Measurements from ENCODE around the gene EFCAB14. TPM values are rescaled to one million over a fixed set of nuclear protein-coding genes. Genes with fewer than 3 reads are reported as not detected.
A peak's percentile ranks its signal among the peaks of the same experiment; 100 is the strongest.
"Not testable (repeated sequence)": the region's sequence is repeated elsewhere in the genome, so short reads cannot be mapped to it uniquely, and the experiment has no call there.

EFCAB14 gene
- 43.3 and 57.8 TPM in 2 replicates for total RNA-seq (2014; rRNA removed; shearing (Covaris generic))

GRCh38 chr1:46718727-46719622, at the start of gene EFCAB14:
Gene EFCAB14, minus strand, starts transcription at chr1:46719114. Its CDS starts 1,027 bp downstream, at chr1:46718087.
- DNase-seq: peak; percentile 98
- Histone ChIP-seq H3K4me3 (ENCODE audit: insufficient read depth, low read depth, low read length) (peak within 1 kb of the TSS; percentile 98), H3K36me3 (replicated peaks; ENCODE audit: control insufficient read depth, insufficient read depth, low read length) (peaks cover 7% of the 10 kb centered on the region), H3K27me3 (ENCODE audit: control insufficient read depth, insufficient read depth, low read length) (no peaks in the 10 kb centered on the region; the same call in 1 of the 2 replicates)

DNA sequence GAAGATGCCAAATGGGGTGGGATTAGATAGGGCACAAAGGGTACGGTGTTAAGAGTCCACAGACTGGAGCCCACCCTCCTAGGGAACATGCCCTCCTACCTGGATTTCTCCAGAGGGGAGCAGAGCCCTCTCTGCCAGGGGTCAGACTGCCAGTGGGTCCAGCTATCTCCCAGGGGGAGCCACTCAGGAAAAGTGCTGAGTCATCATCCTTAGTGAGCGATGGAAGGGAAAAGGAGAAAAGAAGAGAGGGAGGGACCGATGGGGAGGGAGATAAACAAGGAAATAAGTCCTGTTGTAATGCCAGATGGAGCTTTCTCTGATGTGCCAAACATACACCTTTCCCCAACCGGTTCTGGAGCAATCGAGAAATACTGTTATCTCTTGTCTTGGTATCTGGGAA, 49.5 kb upstream of the EFCAB14 start:
- Histone ChIP-seq H3K36me3 (replicated peaks; ENCODE audit: control insufficient read depth, insufficient read depth, low read length) (no peaks in the 10 kb centered on the region), H3K4me3 (ENCODE audit: insufficient read depth, low read depth, low read length) (no peak overlapping the region), H3K27me3 (ENCODE audit: control insufficient read depth, insufficient read depth, low read length) (no peaks in the 10 kb centered on the region)
- DNase-seq: no peak

- Histone ChIP-seq H3K27me3 (ENCODE audit: control insufficient read depth, insufficient read depth, low read length) (no peaks in the 10 kb centered on the region), H3K4me3 (ENCODE audit: insufficient read depth, low read depth, low read length) (no peak overlapping the region), H3K36me3 (replicated peaks; ENCODE audit: control insufficient read depth, insufficient read depth, low read length) (no peaks in the 10 kb centered on the region)
- no peak for DNase-seq
These were observed 48.9 kb upstream of the EFCAB14 start for GRCh38 chr1:46767649-46768282.

DNA sequence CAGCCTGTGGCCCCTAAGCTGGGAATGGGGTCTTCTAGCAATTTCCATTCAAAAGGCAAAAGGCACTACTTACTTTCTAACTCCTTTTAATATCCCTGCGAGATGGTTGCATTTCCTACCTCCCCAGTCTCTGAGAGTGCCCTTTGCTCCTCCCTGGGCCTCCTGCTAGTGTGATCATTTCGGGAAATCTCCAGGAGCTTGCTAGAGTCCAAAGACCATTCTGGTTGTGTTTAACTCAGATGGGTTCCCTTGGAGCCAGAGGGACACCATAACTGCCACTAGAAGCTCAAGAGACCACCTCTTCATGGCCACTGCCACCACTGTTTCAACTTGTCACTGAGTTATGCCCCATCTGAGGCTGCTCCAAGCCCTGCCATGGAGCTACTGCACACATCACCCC, 45.5 kb upstream of the EFCAB14 start:
- Histone ChIP-seq H3K36me3 (replicated peaks; ENCODE audit: control insufficient read depth, insufficient read depth, low read length) (no peaks in the 10 kb centered on the region), H3K4me3 (ENCODE audit: insufficient read depth, low read depth, low read length) (no peak overlapping the region), H3K27me3 (ENCODE audit: control insufficient read depth, insufficient read depth, low read length) (no peaks in the 10 kb centered on the region)
- no peak for DNase-seq

DNA sequence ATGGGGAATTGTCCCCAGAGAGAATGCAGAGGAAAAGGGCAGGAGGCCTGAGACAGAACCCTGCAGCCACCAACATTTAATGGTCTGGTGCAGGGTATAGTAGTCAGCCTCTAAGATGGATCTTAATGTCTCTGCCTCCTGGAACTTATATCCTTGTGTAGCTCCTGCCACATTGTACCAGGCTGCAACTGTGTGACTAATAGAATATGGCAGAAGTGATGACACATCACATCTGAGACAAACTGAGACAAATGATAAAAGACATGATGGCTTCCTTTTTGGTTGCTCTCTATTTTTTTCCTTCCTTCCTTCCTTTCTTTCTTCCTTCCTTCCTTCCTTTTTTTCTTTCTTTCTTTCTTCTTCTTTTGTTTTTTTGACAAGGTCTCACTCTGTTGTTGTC, 42.8 kb upstream of the EFCAB14 start:
- Histone ChIP-seq H3K36me3 (replicated peaks; ENCODE audit: control insufficient read depth, insufficient read depth, low read length) (no peaks in the 10 kb centered on the region), H3K4me3 (ENCODE audit: insufficient read depth, low read depth, low read length) (no peak overlapping the region), H3K27me3 (ENCODE audit: control insufficient read depth, insufficient read depth, low read length) (no peaks in the 10 kb centered on the region)
- DNase-seq: no peak

DNA sequence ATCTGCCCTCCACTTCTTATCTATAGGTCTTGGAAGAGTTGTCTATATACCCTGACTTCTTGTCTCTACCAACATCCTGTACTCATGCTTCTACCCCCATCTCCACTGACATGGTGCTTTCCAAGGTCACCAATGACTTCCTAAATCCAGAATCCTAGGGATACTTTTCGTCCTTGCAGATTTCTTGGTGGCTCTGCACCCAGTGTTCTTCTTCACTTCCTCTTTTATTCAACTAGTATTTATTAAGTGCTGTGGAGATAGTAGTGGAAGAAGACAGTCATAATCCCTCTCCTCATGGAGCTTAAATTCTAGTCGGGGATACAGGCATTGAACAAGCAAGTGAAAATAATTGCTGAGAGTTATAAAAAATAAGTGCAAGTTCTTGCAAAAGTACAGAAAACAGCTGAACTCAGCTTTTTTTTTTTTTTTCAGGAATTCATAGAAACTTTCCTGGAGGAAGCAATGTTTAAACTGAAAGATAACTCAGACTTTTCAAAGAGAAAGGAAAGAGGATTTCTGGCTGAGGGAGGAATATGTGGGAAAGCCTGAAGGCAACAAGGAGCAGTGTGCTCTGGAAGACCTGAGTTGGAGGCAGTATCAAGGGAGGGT, 41.7 kb upstream of the EFCAB14 start:
- DNase-seq: no peak
- no peak overlapping the region for H3K4me3 ChIP-seq (ENCODE audit: insufficient read depth, low read depth, low read length)
- H3K36me3 ChIP-seq (replicated peaks; ENCODE audit: control insufficient read depth, insufficient read depth, low read length): no peaks in the 10 kb centered on the region
- no peaks in the 10 kb centered on the region for H3K27me3 ChIP-seq (ENCODE audit: control insufficient read depth, insufficient read depth, low read length)

GRCh38 chr1:46757956-46758528, 39.1 kb upstream of the EFCAB14 start:
- Histone ChIP-seq H3K36me3 (replicated peaks; ENCODE audit: control insufficient read depth, insufficient read depth, low read length) (no peaks in the 10 kb centered on the region), H3K4me3 (ENCODE audit: insufficient read depth, low read depth, low read length) (no peak overlapping the region), H3K27me3 (ENCODE audit: control insufficient read depth, insufficient read depth, low read length) (no peaks in the 10 kb centered on the region)
- no peak for DNase-seq

DNA sequence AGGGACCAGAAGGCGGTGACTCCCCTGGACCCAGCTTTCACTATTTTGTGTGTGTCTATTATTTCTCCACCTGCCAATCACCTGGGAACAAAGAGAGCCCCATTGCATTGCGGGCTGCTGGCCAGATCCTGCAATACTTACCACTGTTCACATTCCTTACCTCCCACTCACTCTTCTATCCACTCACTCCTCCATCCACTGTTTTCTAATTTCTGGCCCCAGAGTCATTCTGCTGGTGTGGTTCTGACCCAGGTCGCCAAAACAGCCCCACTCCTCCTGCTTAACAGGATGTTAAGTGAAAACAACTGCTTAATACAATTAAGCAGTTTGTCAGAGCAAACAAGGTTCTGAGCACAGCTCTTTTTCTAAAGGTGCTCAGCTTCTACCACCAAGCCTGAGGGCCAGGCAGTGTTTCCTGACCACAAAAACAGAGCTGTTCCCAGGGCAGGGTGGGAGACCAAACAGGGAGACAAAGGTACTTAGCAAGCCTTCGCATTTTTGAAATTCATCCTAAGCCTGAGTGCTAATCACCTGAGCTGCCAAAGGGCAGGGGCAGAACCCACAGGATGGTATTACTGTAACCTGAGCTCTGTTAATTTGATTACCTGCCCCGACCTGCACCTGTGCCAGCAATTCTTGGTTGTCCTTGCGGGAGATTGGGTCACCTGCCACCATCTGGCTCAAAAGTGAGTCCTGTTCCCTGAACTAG, 38.5 kb upstream of the EFCAB14 start:
- Histone ChIP-seq H3K4me3 (ENCODE audit: insufficient read depth, low read depth, low read length) (no peak overlapping the region), H3K36me3 (replicated peaks; ENCODE audit: control insufficient read depth, insufficient read depth, low read length) (no peaks in the 10 kb centered on the region)
- no peak for DNase-seq

GRCh38 chr1:46755121-46755520, 36.2 kb upstream of the EFCAB14 start:
- H3K36me3 ChIP-seq (replicated peaks; ENCODE audit: control insufficient read depth, insufficient read depth, low read length): no peaks in the 10 kb centered on the region
- H3K27me3 ChIP-seq (ENCODE audit: control insufficient read depth, insufficient read depth, low read length): no peaks in the 10 kb centered on the region; the same call in 1 of the 2 replicates
- no peak for DNase-seq
- H3K4me3 ChIP-seq (ENCODE audit: insufficient read depth, low read depth, low read length): no peak overlapping the region

More for the DNA sequence above, 38.5 kb upstream of the EFCAB14 start:
- no peaks in the 10 kb centered on the region; the same call in 1 of the 2 replicates for H3K27me3 ChIP-seq (ENCODE audit: control insufficient read depth, insufficient read depth, low read length)

- not testable (repeated sequence) for H3K27me3 ChIP-seq (ENCODE audit: control insufficient read depth, insufficient read depth, low read length); H3K4me3 ChIP-seq (ENCODE audit: insufficient read depth, low read depth, low read length); DNase-seq; H3K36me3 ChIP-seq (replicated peaks; ENCODE audit: control insufficient read depth, insufficient read depth, low read length)
These were observed 35.8 kb upstream of the EFCAB14 start for GRCh38 chr1:46754707-46755106.

DNA sequence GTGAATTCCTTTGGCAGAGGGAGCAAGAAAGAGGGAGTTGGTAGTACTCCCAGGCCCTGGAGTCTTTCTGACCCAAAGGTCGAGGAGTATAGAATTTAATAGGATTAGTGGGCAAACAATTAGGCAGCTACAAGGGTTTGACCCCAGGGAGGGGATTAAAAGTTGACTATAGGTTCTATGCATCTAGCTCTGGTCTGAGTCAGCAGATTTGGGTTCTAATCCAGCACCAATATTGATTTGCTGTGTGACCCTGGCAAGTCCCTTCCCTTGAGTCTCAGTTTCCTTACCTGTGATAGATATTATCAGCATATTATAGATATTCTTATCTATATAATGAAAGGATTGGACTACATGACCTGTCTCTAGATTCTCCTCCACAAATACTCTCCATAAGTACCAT, 35.1 kb upstream of the EFCAB14 start:
- Histone ChIP-seq H3K36me3 (replicated peaks; ENCODE audit: control insufficient read depth, insufficient read depth, low read length) (no peaks in the 10 kb centered on the region), H3K27me3 (ENCODE audit: control insufficient read depth, insufficient read depth, low read length) (no peaks in the 10 kb centered on the region; the same call in 1 of the 2 replicates), H3K4me3 (ENCODE audit: insufficient read depth, low read depth, low read length) (no peak overlapping the region)
- DNase-seq: no peak

DNA sequence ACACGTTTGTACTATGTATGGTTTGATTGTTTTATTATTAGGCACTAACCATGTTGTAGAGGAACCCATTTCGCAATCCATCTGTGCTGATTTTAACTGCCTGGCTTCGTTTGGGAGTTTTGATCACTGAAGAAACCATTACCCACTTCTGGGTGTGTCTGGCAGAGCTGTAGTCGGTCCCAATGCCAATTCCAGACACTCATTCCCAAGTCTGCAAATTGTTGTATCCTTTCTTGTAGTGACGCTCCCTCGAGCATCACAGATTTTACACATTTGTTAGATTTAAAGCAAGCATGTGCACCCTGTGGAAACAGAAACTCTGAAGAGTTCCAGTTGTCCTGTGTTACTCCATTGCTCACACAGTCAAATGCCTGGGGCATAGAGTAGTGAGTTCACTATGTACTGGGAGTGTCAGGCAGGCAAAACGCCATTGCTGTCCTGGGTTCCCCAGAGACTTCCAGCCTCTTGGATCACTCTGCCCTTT, 31.0 kb upstream of the EFCAB14 start:
- Histone ChIP-seq H3K4me3 (ENCODE audit: insufficient read depth, low read depth, low read length) (no peak overlapping the region), H3K27me3 (ENCODE audit: control insufficient read depth, insufficient read depth, low read length) (no peaks in the 10 kb centered on the region; the same call in 1 of the 2 replicates), H3K36me3 (replicated peaks; ENCODE audit: control insufficient read depth, insufficient read depth, low read length) (no peaks in the 10 kb centered on the region)
- no peak for DNase-seq

DNA sequence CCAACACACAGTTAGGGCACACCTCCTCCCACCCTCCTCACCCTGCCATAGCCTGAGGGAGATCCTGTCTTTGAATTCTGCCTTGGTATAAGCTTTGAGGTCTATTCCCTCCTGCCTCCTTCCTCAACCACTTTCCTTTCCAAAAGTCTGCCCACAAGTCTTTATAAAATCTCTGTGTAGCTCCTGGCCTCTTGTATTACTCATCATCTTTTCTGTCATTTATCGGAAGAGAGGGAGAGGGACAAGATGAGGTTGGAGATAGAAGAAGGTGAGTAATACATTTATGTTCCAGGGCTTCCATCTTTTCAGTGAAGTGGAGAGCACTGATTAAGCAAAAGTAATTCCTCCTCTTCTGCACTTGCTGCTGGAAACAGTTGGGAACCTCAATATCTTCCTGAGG, 30.5 kb upstream of the EFCAB14 start:
- Histone ChIP-seq H3K4me3 (ENCODE audit: insufficient read depth, low read depth, low read length) (no peak overlapping the region), H3K27me3 (ENCODE audit: control insufficient read depth, insufficient read depth, low read length) (no peaks in the 10 kb centered on the region; the same call in 1 of the 2 replicates), H3K36me3 (replicated peaks; ENCODE audit: control insufficient read depth, insufficient read depth, low read length) (no peaks in the 10 kb centered on the region)
- DNase-seq: no peak
